Lower leg skin (tissue), 3 donors: ENCODE results near the gene TRIM41.

Source experiments
- CTCF ChIP-seq, 3 donors: fragments of 450-650 bp; IDR thresholded peaks; one replicate each; pipeline ENCODE4 v1.5.1; 2016; ENCODE audit warnings: antibody characterized with exemption in 3 of 3, mild to moderate bottlenecking in 3 of 3, moderate library complexity in 2 of 3
- POLR2A ChIP-seq, 2 donors: fragments of 450-650 bp; IDR thresholded peaks; one replicate each; pipeline ENCODE4 v1.6.1; 2016 to 2017; ENCODE audit warnings: antibody characterized with exemption in 2 of 2, mild to moderate bottlenecking in 1 of 2, moderate library complexity in 1 of 2

- TF ChIP-seq CTCF (IDR thresholded peaks at IDR 0.05) (peak in 1 of 3 donors; percentile 4), POLR2A (IDR thresholded peaks at IDR 0.05) (no peak)
Observed at GRCh38 chr5:181187500-181188213, 35.4 kb upstream of the TRIM41 start.
